ENCODE data around the gene IFIH1. TPM values are rescaled to one million over a fixed set of nuclear protein-coding genes. Genes with fewer than 3 reads are reported as not detected.

The IFIH1 gene
- total RNA-seq, 1 donor from 2014 or later, result 10.7 TPM

DNA sequence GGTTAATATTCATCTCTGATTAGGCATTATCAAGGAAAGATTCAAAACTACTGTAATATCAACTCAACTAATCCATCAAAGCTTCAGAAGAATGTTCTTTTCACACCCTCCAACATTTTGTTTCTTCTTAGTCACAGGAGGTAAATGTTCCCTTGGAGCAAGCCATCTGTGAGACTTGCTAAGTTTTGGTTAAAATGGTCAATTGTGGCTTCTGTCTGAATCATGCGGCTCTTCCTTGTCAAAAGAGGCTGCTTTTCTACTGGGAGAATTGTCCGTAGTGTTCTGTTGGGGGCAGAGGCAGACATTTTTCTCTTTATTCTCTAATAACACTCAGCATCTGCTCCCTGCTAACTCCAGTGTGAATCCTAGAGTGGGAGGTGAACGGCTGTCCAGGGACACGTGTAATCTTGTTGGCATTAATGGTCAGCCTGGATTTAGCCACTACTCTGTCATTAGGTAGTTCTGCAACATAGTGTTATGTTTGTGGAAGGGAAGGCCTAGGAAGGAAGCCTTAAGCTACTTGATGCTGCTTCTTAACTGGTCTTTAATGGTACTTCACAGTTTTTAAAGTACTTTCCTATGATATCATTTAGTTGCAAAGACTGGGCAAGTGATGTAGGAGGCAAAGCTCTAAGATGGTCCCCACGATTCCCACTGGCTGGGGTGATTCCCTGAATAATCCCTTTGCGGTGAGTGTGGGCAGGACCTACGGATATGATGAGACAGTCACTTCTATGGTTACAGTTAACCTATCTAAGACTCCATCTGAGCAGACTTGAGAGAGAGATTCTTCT, 52.6 kb downstream of the IFIH1 start:
- Mint-ChIP-seq H3K4me1 (no peaks in the 10 kb centered on the region), H3K4me3 (no peak overlapping the region), H3K9me3 (peaks cover 5% of the 10 kb centered on the region), H3K27me3 (ENCODE audit: low read depth) (no peaks in the 10 kb centered on the region), H3K27ac (no peak overlapping the region), H3K36me3 (peaks cover 4% of the 10 kb centered on the region)
- TF ChIP-seq, protein P1, sequence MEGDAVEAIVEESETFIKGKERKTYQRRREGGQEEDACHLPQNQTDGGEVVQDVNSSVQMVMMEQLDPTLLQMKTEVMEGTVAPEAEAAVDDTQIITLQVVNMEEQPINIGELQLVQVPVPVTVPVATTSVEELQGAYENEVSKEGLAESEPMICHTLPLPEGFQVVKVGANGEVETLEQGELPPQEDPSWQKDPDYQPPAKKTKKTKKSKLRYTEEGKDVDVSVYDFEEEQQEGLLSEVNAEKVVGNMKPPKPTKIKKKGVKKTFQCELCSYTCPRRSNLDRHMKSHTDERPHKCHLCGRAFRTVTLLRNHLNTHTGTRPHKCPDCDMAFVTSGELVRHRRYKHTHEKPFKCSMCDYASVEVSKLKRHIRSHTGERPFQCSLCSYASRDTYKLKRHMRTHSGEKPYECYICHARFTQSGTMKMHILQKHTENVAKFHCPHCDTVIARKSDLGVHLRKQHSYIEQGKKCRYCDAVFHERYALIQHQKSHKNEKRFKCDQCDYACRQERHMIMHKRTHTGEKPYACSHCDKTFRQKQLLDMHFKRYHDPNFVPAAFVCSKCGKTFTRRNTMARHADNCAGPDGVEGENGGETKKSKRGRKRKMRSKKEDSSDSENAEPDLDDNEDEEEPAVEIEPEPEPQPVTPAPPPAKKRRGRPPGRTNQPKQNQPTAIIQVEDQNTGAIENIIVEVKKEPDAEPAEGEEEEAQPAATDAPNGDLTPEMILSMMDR (IDR thresholded peaks at IDR 0.05; ENCODE audit: unreplicated experiment), result no peak
- DNase-seq (ENCODE audit: low spot score in 2 of 2, unreplicated experiment in 2 of 2), result no peak

DNA sequence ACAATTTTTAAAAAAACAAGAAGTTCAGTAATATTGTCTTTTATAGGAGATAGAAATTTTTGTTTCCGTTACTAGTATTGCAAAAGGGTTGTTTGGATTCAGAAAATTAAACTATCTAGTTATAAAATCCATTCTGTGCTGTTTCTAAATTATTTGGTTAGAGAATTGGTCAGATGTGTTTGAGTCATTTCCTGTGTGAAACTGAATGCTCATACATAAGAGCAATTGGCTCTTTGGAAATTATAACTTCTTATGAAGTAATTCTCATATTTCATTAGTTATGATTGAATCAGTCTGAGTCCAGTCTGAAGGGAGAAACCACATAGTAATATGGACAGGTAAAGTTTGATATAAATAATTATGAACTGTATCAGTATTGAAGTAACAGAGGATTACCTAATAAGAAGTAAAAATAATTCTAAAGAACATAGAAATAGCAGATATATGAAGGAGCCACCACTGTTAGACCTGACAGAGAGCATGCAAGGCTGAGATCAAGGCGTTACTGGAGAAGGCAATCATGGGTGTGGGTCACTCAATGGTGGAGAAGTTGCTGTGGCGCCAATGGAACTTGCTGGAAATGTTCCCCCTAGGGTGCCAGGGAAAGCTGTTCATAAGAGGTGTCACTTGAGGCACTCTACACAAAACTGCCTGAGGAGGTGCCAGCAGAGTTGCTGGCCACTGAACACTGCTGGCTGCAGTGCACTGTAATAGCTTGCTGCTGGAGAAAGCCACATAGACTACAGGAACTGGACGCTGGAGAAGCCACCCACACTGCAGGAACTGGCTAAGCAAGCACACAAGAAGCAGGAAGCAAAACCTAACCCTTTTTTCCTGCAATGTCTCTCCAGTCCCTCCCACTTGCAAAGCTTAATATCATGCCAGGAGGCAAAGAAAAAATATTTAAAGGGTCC, 57.2 kb downstream of the IFIH1 start:
- H3K4me3 Mint-ChIP-seq, result no peak overlapping the region
- H3K27me3 Mint-ChIP-seq (ENCODE audit: low read depth), result no peaks in the 10 kb centered on the region
- peaks cover 5% of the 10 kb centered on the region for H3K9me3 Mint-ChIP-seq
- no peak for DNase-seq (ENCODE audit: low spot score in 2 of 2, unreplicated experiment in 2 of 2)
- H3K36me3 Mint-ChIP-seq, result no peaks in the 10 kb centered on the region
- TF ChIP-seq, protein P1 (IDR thresholded peaks at IDR 0.05; ENCODE audit: unreplicated experiment), result no peak
- H3K4me1 Mint-ChIP-seq, result peaks cover 9% of the 10 kb centered on the region
- H3K27ac Mint-ChIP-seq, result no peak overlapping the region

DNA sequence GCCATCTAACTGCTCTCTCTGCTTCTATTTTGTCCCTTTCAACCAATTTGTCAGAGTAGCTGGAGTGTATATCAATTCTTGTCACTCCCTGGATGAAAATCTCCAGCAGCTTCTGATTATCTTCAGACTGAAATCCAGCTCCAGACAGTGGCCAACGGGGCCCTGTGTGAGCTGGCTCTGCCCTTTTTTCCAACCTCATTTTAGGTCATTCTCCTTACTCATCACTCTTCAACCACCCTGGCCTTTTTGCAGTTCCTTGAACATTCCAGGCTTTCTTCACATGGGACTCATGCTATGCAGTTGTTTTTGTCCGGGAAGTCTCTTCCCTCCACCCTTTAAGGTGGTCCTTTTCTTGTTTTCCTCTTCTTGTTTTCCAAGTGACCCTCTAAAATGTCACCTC, 59.8 kb downstream of the IFIH1 start:
- TF ChIP-seq, protein P1 (IDR thresholded peaks at IDR 0.05; ENCODE audit: unreplicated experiment), result no peak
- H3K4me3 Mint-ChIP-seq, result no peak overlapping the region
- no peaks in the 10 kb centered on the region for H3K27me3 Mint-ChIP-seq (ENCODE audit: low read depth)
- H3K27ac Mint-ChIP-seq, result no peak overlapping the region
- peaks cover 9% of the 10 kb centered on the region for H3K4me1 Mint-ChIP-seq
- H3K9me3 Mint-ChIP-seq, result peaks cover 5% of the 10 kb centered on the region
- H3K36me3 Mint-ChIP-seq, result no peaks in the 10 kb centered on the region
- no peak for DNase-seq (ENCODE audit: low spot score in 2 of 2, unreplicated experiment in 2 of 2)

DNA sequence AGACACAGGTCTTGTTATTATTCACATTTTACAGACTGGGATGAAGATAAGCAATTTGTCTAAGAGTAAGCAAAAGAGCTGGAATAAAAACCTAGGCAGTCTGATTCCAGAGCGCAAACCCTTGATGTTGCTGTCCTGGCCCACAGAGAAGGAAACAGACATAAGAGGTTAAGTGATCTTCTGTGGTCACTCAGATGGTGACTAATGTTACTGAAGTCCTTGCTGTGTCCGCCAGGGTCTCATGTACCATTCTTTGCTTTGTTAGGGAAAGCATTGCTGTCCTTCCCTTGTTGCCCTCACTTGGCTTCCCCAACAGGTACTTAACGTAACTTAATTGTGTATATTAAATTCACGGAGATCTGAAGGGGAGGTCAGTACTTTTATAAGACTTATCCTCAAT, 60.3 kb downstream of the IFIH1 start:
- no peaks in the 10 kb centered on the region for H3K27me3 Mint-ChIP-seq (ENCODE audit: low read depth)
- no peak overlapping the region for H3K4me3 Mint-ChIP-seq
- peaks cover 3% of the 10 kb centered on the region for H3K9me3 Mint-ChIP-seq
- TF ChIP-seq, protein P1 (IDR thresholded peaks at IDR 0.05; ENCODE audit: unreplicated experiment), result no peak
- no peaks in the 10 kb centered on the region for H3K36me3 Mint-ChIP-seq
- DNase-seq (ENCODE audit: low spot score in 2 of 2, unreplicated experiment in 2 of 2), result no peak
- H3K27ac Mint-ChIP-seq, result no peak overlapping the region
- H3K4me1 Mint-ChIP-seq, result peaks cover 9% of the 10 kb centered on the region

DNA sequence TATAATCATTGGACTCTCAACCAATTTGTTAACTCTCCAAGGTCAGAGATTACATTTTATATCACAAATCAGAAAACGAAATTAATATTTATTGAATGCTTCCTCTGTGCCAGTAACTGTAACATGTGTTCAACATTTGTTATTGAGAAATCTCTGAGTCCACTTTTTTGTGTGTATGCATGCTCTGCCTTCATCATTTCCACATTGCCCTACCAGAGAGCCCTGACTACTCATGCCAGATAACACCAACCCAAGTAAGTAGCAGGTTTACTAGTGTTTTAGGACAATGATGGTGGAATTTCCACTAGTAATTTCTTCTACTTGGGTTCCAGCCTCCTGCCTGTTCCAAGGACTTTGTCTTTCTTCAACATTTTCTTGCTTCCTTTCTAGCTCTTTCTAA, 61.1 kb downstream of the IFIH1 start:
- H3K27me3 Mint-ChIP-seq (ENCODE audit: low read depth), result no peaks in the 10 kb centered on the region
- no peak for DNase-seq (ENCODE audit: low spot score in 2 of 2, unreplicated experiment in 2 of 2)
- H3K4me1 Mint-ChIP-seq, result peaks cover 12% of the 10 kb centered on the region
- TF ChIP-seq, protein P1 (IDR thresholded peaks at IDR 0.05; ENCODE audit: unreplicated experiment), result no peak
- H3K4me3 Mint-ChIP-seq, result no peak overlapping the region
- H3K27ac Mint-ChIP-seq, result no peak overlapping the region
- H3K36me3 Mint-ChIP-seq, result no peaks in the 10 kb centered on the region
- H3K9me3 Mint-ChIP-seq, result no peaks in the 10 kb centered on the region

All from mesothelial cell of epicardium (in vitro differentiated cells).